Neuronal stem cell (in vitro differentiated cells): ENCODE results near the gene LRRTM4.
A peak's percentile ranks its signal among the peaks of the same experiment; 100 is the strongest.

Experiments used
- DNase-seq: peaks from one replicate; pipeline ENCODE4 v3.0.0-alpha.2; 2013; ENCODE audit warnings: low spot score
- H2AFZ ChIP-seq: one replicate; pipeline ENCODE4 v1.6.1; 2013; ENCODE audit warnings: mild to moderate bottlenecking, low read length, inconsistent platforms
- H2AK5ac ChIP-seq: 2 replicates; pipeline ENCODE4 v1.6.1; 2013; ENCODE audit warnings: low read depth, mild to moderate bottlenecking, inconsistent platforms, low read length, moderate library complexity, mixed read lengths
- H2BK120ac ChIP-seq: 2 replicates; pipeline ENCODE4 v1.6.1; 2013; ENCODE audit warnings: low read depth, mild to moderate bottlenecking, inconsistent platforms, low read length, moderate library complexity, mixed read lengths
- H2BK12ac ChIP-seq: one replicate; pipeline ENCODE4 v1.6.1; 2013; ENCODE audit warnings: low read length, inconsistent platforms
- H2BK15ac ChIP-seq: 2 replicates; pipeline ENCODE4 v1.6.1; 2013; ENCODE audit warnings: mild to moderate bottlenecking, low read length, inconsistent platforms, mixed read lengths
- H2BK5ac ChIP-seq: one replicate; pipeline ENCODE4 v1.6.1; 2013; ENCODE audit warnings: inconsistent platforms, mild to moderate bottlenecking, low read length, moderate library complexity
- H3K14ac ChIP-seq: one replicate; pipeline ENCODE4 v1.6.1; 2013; ENCODE audit warnings: low read length, inconsistent platforms
- H3K18ac ChIP-seq: 2 replicates; pipeline ENCODE4 v1.6.1; 2013; ENCODE audit warnings: low read length, inconsistent platforms
- H3K23ac ChIP-seq: 2 replicates; pipeline ENCODE4 v1.6.1; 2013; ENCODE audit warnings: low read depth, mild to moderate bottlenecking, mixed read lengths, low read length, inconsistent platforms; ENCODE audit not compliant: poor library complexity
- H3K27ac ChIP-seq: replicated peaks from 3 replicates; pipeline ENCODE4 v1.5.1; 2013; ENCODE audit warnings: low read length, inconsistent platforms
- H3K27me3 ChIP-seq, 3 experiments: 2 replicates each; pipeline ENCODE4 v1.6.1; 2013; ENCODE audit warnings: low read length in 3 of 3, mild to moderate bottlenecking in 2 of 3, inconsistent platforms in 1 of 3, low read depth in 1 of 3, mixed read lengths in 1 of 3, moderate library complexity in 1 of 3; ENCODE audit not compliant: control insufficient read depth in 3 of 3, insufficient read depth in 3 of 3
- H3K36me3 ChIP-seq, 2 donors: replicated peaks in 1 of 2; 2 replicates each; pipeline ENCODE4 v1.6.1; 2013; ENCODE audit warnings: low read length in 2 of 2; ENCODE audit not compliant: control insufficient read depth in 2 of 2, insufficient read depth in 2 of 2
- H3K4ac ChIP-seq: 2 replicates; pipeline ENCODE4 v1.6.1; 2013; ENCODE audit warnings: inconsistent platforms, mild to moderate bottlenecking, low read length, moderate library complexity
- H3K4me1 ChIP-seq, 2 donors: 1 replicate in 1 of 2; 2 replicates in 1 of 2; pipeline ENCODE4 v1.6.1; 2013; ENCODE audit warnings: low read length in 2 of 2, low read depth in 1 of 2; ENCODE audit not compliant: control insufficient read depth in 2 of 2, insufficient read depth in 1 of 2
- H3K4me2 ChIP-seq: one replicate; pipeline ENCODE4 v1.6.1; 2013; ENCODE audit warnings: mild to moderate bottlenecking, low read length, inconsistent platforms; ENCODE audit not compliant: insufficient read depth, poor library complexity, severe bottlenecking
- H3K4me3 ChIP-seq, 2 donors: 2 replicates each; pipeline ENCODE4 v1.5.1; 2013; ENCODE audit warnings: low read length in 2 of 2, mild to moderate bottlenecking in 2 of 2, inconsistent platforms in 1 of 2, moderate library complexity in 1 of 2
- H3K79me1 ChIP-seq: one replicate; pipeline ENCODE4 v1.6.1; 2013; ENCODE audit warnings: low read depth, mild to moderate bottlenecking, inconsistent platforms, low read length, moderate library complexity
- H3K9ac ChIP-seq: one replicate; pipeline ENCODE4 v1.6.1; 2013; ENCODE audit warnings: mild to moderate bottlenecking, low read depth, low read length, inconsistent platforms; ENCODE audit not compliant: poor library complexity
- H3K9me3 ChIP-seq, 2 donors: replicated peaks in 1 of 2; 2 replicates each; pipeline versions ENCODE3 to v1.6.1; 2013; ENCODE audit warnings: low read length in 2 of 2, mild to moderate bottlenecking in 2 of 2, inconsistent platforms in 1 of 2, low read depth in 1 of 2, mixed read lengths in 1 of 2, moderate library complexity in 1 of 2; ENCODE audit not compliant: control insufficient read depth in 2 of 2, insufficient read depth in 1 of 2
- H4K8ac ChIP-seq: one replicate; pipeline ENCODE4 v1.6.1; 2013; ENCODE audit warnings: low read depth, mild to moderate bottlenecking, inconsistent platforms, low read length, moderate library complexity
- H4K91ac ChIP-seq: one replicate; pipeline ENCODE4 v1.6.1; 2013; ENCODE audit warnings: low read length, low read depth, mild to moderate bottlenecking, inconsistent platforms; ENCODE audit not compliant: poor library complexity
- WGBS, 2 donors: extraction: QIAGEN DNeasy Blood & Tissue Kit; methylation state at CpG; one replicate each; pipeline ENCODE4 v1.1.7; 2013; ENCODE audit warnings: missing lambda C conversion rate in 2 of 2, mixed read lengths in 1 of 2; ENCODE audit not compliant: insufficient read length in 2 of 2, insufficient replicate concordance in 1 of 2; ENCODE audit errors: extremely low coverage in 2 of 2; 5-methylcytosine and 5-hydroxymethylcytosine counted together

The LRRTM4 gene

GRCh38 chr2:77021161-77021560 lies 501.0 kb downstream of the LRRTM4 start:
- H3K27me3 ChIP-seq: no peaks in the 10 kb centered on the region
- no peak overlapping the region for H3K27ac ChIP-seq
- H3K4me1 ChIP-seq: peaks cover 3% of the 10 kb centered on the region in 2 donors
- H3K9me3 ChIP-seq: peaks cover 0 to 6% of the 10 kb centered on the region in 2 donors
- no peak overlapping the region for H2BK12ac ChIP-seq
- no peak for DNase-seq
- H3K18ac ChIP-seq: no peak overlapping the region
- H2BK120ac ChIP-seq: no peak overlapping the region
- H3K79me1 ChIP-seq: no peaks in the 10 kb centered on the region
- H4K91ac ChIP-seq: no peak overlapping the region
- H3K4me3 ChIP-seq: no peak overlapping the region
- no CpG with 5 or more reads among the region's 3 CpGs for WGBS, 2 donors
- no peak overlapping the region for H2BK5ac ChIP-seq
- H3K4me2 ChIP-seq: no peak overlapping the region
- H2BK15ac ChIP-seq: no peak overlapping the region
- H3K9ac ChIP-seq: no peak overlapping the region
- H3K36me3 ChIP-seq: no peaks in the 10 kb centered on the region
- no peak overlapping the region for H4K8ac ChIP-seq
- no peak overlapping the region for H2AK5ac ChIP-seq
- H3K23ac ChIP-seq: no peak overlapping the region
- H3K14ac ChIP-seq: no peak overlapping the region
- H3K4ac ChIP-seq: no peak overlapping the region
- no peak overlapping the region for H2AFZ ChIP-seq

- no CpG with 5 or more reads among the region's 1 CpG for WGBS, 2 donors
Observed at GRCh38 chr2:77018219-77018618, 504.0 kb downstream of the LRRTM4 start.

GRCh38 chr2:77017355-77017745 lies 504.8 kb downstream of the LRRTM4 start:
- H4K8ac ChIP-seq: no peak overlapping the region
- no peak overlapping the region for H3K14ac ChIP-seq
- DNase-seq: no peak
- no peak overlapping the region for H3K23ac ChIP-seq
- H4K91ac ChIP-seq: no peak overlapping the region
- no peak overlapping the region for H2AK5ac ChIP-seq
- peaks cover 0 to 2% of the 10 kb centered on the region in 2 donors for H3K9me3 ChIP-seq
- no peak overlapping the region for H2BK5ac ChIP-seq
- no peak overlapping the region for H3K4me3 ChIP-seq
- no peaks in the 10 kb centered on the region for H3K36me3 ChIP-seq
- H2BK15ac ChIP-seq: no peak overlapping the region
- no peak overlapping the region for H3K18ac ChIP-seq
- H2BK12ac ChIP-seq: no peak overlapping the region
- no peaks in the 10 kb centered on the region for H3K27me3 ChIP-seq
- WGBS, 2 donors: no CpG with 5 or more reads among the region's 3 CpGs
- no peak overlapping the region for H3K4me2 ChIP-seq
- no peak overlapping the region for H2BK120ac ChIP-seq
- H3K79me1 ChIP-seq: no peaks in the 10 kb centered on the region
- H3K4ac ChIP-seq: no peak overlapping the region
- H3K9ac ChIP-seq: no peak overlapping the region
- H3K27ac ChIP-seq: no peak overlapping the region
- H3K4me1 ChIP-seq: peaks cover 3 to 5% of the 10 kb centered on the region in 2 donors
- no peak overlapping the region for H2AFZ ChIP-seq

More at GRCh38 chr2:77018219-77018618, 504.0 kb downstream of the LRRTM4 start:
- no peak overlapping the region for H3K18ac ChIP-seq
- H3K14ac ChIP-seq: no peak overlapping the region
- H2BK15ac ChIP-seq: no peak overlapping the region
- no peak overlapping the region for H2BK5ac ChIP-seq
- peaks cover 0 to 6% of the 10 kb centered on the region in 2 donors for H3K9me3 ChIP-seq
- H3K27me3 ChIP-seq: no peaks in the 10 kb centered on the region
- no peak overlapping the region for H3K4me3 ChIP-seq
- H3K4ac ChIP-seq: no peak overlapping the region
- H3K36me3 ChIP-seq: no peaks in the 10 kb centered on the region
- peak; percentile 55 for DNase-seq
- H3K4me1 ChIP-seq: peaks cover 3% of the 10 kb centered on the region in 2 donors
- no peak overlapping the region for H3K23ac ChIP-seq
- no peak overlapping the region for H4K8ac ChIP-seq
- H2AK5ac ChIP-seq: no peak overlapping the region
- no peak overlapping the region for H3K27ac ChIP-seq
- no peak overlapping the region for H3K4me2 ChIP-seq
- H2BK120ac ChIP-seq: no peak overlapping the region
- H2AFZ ChIP-seq: no peak overlapping the region
- no peak overlapping the region for H4K91ac ChIP-seq
- H2BK12ac ChIP-seq: no peak overlapping the region
- H3K9ac ChIP-seq: no peak overlapping the region
- H3K79me1 ChIP-seq: no peaks in the 10 kb centered on the region

- H2AFZ ChIP-seq: no peak overlapping the region
- H2BK12ac ChIP-seq: no peak overlapping the region
- no peak overlapping the region for H2AK5ac ChIP-seq
- H2BK5ac ChIP-seq: no peak overlapping the region
- H2BK120ac ChIP-seq: no peak overlapping the region
- no peak overlapping the region for H3K27ac ChIP-seq
- peaks cover 3 to 5% of the 10 kb centered on the region in 2 donors for H3K4me1 ChIP-seq
- H3K4ac ChIP-seq: no peak overlapping the region
- no peaks in the 10 kb centered on the region for H3K79me1 ChIP-seq
- no peak overlapping the region for H4K8ac ChIP-seq
- no CpG with 5 or more reads among the region's 4 CpGs for WGBS, 2 donors
- H3K4me3 ChIP-seq: no peak overlapping the region
- H3K18ac ChIP-seq: no peak overlapping the region
- H3K9me3 ChIP-seq: no peaks in the 10 kb centered on the region
- DNase-seq: no peak
- H3K27me3 ChIP-seq: no peaks in the 10 kb centered on the region
- H3K36me3 ChIP-seq: no peaks in the 10 kb centered on the region
- no peak overlapping the region for H3K4me2 ChIP-seq
- H3K23ac ChIP-seq: no peak overlapping the region
- no peak overlapping the region for H2BK15ac ChIP-seq
- no peak overlapping the region for H3K9ac ChIP-seq
- no peak overlapping the region for H3K14ac ChIP-seq
- no peak overlapping the region for H4K91ac ChIP-seq
Observed at GRCh38 chr2:77016443-77017354, 505.5 kb downstream of the LRRTM4 start.
